AG04449 (cell line): Measurements from ENCODE around the gene ARHGAP12.

Source experiments
- CTCF ChIA-PET: fragments of 350-600 bp; formaldehyde crosslinking; extraction: SDS; loops from one replicate; lab custom pipeline; 2021; ENCODE audit warnings: antibody characterized with exemption; lab: Yijun Ruan, JAX
- POLR2A ChIA-PET: fragments of 400-600, 350-600 bp; formaldehyde crosslinking; extraction: SDS; loops from one replicate; lab custom pipeline; 2020; ENCODE audit warnings: antibody characterized with exemption, inconsistent platforms; lab: Yijun Ruan, JAX
- DNase-seq: peaks from one replicate; pipeline ENCODE4 v3.0.0-alpha.2; 2010; ENCODE audit warnings: low read depth, low spot score
- H3K4me3 ChIP-seq: 2 replicates; pipeline ENCODE4 v1.5.1; 2011; ENCODE audit warnings: low read depth, mild to moderate bottlenecking, control low read depth, low read length
- CTCF ChIP-seq: IDR thresholded peaks from one replicate; pipeline ENCODE4 v1.5.1; 2011; ENCODE audit warnings: mild to moderate bottlenecking, moderate library complexity, low read length, control low read depth, inconsistent platforms; ENCODE audit not compliant: insufficient read depth; ENCODE audit errors: missing control alignments

Gene ARHGAP12

GRCh38 chr10:31958856-31959255, 30.2 kb upstream of the ARHGAP12 start:
- DNase-seq = no peak
- no peak overlapping the region for H3K4me3 ChIP-seq
- no peak for TF ChIP-seq CTCF
- POLR2A ChIA-PET = no interaction called here
- CTCF ChIA-PET = no interaction called here

GRCh38 chr10:31956200-31956946, 27.7 kb upstream of the ARHGAP12 start:
- CTCF ChIA-PET = no interaction called here
- POLR2A ChIA-PET = no interaction called here
- no peak for TF ChIP-seq CTCF
- no peak overlapping the region for H3K4me3 ChIP-seq
- no peak for DNase-seq

GRCh38 chr10:31954410-31955191, 26.0 kb upstream of the ARHGAP12 start:
- POLR2A ChIA-PET = no interaction called here
- CTCF ChIA-PET = interaction anchor here (1.8 kb wide), 1 partner anchor 18 kb away, joined by 6 read pairs; no protein-coding TSS in a partner anchor

GRCh38 chr10:31953480-31953879, 24.8 kb upstream of the ARHGAP12 start:
- no peak for TF ChIP-seq CTCF
- no peak for DNase-seq
- H3K4me3 ChIP-seq = no peak overlapping the region
- POLR2A ChIA-PET = no interaction called here
- CTCF ChIA-PET = interaction anchor here (1.2 to 1.8 kb wide), 2 partner anchors 17 to 44 kb away, joined by 3 to 6 read pairs; no protein-coding TSS in a partner anchor

More at GRCh38 chr10:31954410-31955191, 26.0 kb upstream of the ARHGAP12 start:
- DNase-seq = no peak
- no peak for TF ChIP-seq CTCF
- H3K4me3 ChIP-seq = no peak overlapping the region

- CTCF ChIA-PET = interaction anchor here (1.2 to 1.8 kb wide), 2 partner anchors 17 to 44 kb away, joined by 3 to 6 read pairs; no protein-coding TSS in a partner anchor
- no peak overlapping the region for H3K4me3 ChIP-seq
- no peak for TF ChIP-seq CTCF
- DNase-seq = no peak
- POLR2A ChIA-PET = no interaction called here
These were observed 24.4 kb upstream of the ARHGAP12 start for GRCh38 chr10:31953080-31953479.

- CTCF ChIA-PET = interaction anchor here (1.5 kb wide), 1 partner anchor 10 kb away, joined by 3 read pairs; no protein-coding TSS in a partner anchor
- no peak for TF ChIP-seq CTCF
- H3K4me3 ChIP-seq = no peak overlapping the region
- POLR2A ChIA-PET = no interaction called here
- DNase-seq = no peak
These were observed 23.4 kb upstream of the ARHGAP12 start for GRCh38 chr10:31952066-31952465.
